ENCODE results near the gene ARHGAP26.
"Not testable (repeated sequence)": the region's sequence is repeated elsewhere in the genome, so short reads cannot be mapped to it uniquely, and the experiment has no call there.

The ARHGAP26 gene

DNA sequence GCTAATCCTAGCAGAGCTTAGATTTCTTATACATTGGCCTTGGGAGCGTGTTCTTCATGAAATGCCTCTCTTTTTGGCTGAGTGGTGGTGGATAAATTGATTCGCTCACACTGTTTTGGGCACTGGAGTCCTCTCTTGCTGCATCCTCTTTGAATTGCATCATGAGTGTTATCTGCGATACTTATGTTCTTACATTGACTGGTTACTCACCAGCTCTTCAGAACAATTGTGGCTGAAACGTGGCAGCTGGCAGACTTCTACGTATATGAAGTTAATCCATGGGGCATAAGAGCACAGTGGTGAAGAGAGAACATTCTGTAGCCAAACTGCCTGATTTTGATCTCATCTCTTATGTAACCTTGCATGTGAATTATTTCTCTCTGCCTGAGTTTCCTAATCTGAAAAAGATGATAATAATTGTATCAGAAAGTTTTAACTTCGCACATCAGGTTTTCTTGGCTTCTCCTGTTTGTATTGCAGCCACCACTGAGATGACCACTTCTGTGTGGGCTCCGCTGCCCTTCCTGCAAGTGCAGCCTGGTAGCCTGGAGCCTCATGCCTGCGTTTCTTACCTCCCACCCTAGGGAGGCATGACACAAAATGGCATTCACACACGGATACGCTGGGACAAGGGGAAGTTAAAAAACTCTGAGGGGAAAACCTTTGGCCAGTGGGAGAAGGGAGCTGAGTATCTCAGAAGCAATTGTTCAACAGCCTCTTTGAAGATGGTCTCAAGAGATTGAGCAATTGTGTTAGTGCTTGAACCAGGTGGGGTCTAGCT is 295.2 kb downstream of the ARHGAP26 start:
- no peak for FAIRE-seq
- no peak for DNase-seq (ENCODE audit: insufficient read length, low spot score)

DNA sequence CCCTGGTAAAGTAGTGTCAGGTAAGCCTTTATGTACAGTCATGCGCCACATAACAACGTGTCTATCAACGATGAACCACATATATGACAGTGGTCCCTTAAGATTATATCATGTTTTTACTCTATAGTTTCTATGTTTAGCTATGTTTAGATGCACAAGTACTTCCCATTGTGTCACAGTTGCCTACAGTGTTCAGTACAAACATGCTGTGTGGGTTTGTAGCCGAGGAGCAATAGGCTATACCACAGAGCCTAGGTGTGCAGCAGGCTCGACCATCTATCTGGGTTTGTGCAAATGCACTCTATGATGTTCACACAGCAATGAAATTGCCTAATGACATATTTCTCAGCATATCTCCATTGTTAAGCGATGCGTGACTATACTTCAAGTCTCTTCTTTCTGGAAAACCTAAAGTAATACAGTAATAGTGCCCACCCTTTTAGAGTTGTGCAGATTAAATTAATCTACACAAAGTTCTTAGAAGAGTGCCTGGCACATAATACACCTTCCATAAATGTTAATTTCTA is 295.9 kb downstream of the ARHGAP26 start:
- no peak for FAIRE-seq
- DNase-seq (ENCODE audit: insufficient read length, low spot score): no peak

DNA sequence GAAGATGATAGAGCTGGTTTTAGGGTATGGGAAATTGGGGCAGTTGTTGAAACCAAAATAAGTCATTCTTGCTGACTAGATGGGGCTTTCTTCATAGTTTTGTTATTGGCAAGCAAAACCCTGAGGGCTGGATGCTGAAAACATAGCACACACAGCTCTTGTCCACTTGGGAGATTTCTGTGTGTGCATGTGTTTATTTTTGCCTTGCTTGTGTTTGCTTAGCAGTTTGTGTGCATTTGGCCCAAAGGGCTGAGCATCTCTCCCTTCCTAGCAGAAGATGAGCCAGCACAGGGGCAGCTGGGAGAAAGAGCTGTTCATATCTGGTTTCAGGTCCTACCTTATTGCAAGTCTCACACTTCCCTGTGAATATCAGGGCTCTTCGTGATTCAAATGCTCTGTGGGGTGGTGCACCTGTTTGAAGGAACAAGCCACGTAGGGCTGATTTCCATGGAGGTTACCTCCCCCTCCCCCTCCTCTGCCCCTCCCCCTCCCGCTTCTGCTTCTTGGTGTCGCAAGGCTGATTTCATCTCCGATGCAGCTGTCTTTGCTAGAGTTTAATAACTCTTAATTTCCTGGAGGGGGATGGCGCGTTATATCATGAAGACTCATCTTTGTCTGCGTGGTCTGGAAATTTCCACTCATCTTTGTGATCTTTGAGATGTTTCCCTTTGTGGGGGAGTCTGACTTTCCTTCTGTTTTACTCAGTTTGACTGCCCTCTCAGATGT is 296.5 kb downstream of the ARHGAP26 start:
- FAIRE-seq (no peak), DNase-seq (ENCODE audit: insufficient read length, low spot score) (no peak)

DNA sequence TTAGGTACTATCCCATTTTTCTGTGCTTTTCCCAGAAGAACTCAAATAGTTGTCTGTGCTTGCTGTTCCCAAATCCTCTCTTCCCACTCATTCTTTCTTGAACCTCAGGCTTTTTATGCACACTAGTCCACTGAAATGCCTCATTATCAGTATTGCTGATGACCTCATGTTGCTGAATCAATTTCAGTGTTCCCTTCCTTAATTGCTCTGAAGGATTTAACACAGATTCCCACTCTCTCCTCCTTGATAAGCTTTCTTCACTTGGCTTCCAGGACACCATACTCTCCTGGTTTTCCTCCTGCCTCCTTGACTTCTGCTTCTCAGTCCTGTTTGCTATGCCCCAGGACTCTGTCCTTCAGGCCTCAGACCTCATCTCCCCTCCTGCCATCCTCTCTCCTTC is 298.5 kb downstream of the ARHGAP26 start:
- FAIRE-seq: no peak
- DNase-seq (ENCODE audit: insufficient read length, low spot score): no peak

DNA sequence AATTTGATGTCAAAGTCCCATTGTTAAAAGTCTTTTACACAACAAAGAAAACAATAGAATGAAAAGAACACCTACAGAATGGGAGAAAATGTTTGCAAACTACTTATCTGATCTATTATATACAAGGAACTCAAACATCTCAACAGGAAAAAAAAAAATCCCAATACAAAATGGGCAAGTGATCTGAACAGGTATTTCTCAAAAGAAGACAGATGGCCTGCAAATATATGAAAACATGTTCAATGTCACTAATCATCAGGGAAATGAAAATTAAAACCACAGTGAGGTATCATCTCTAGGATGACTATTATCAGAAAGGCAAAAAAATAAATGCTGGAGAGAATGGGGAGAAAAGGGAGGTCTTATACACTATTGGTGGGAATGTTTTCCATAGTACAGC is 301.8 kb downstream of the ARHGAP26 start:
- no peak for DNase-seq (ENCODE audit: insufficient read length, low spot score)
- no peak for FAIRE-seq

DNA sequence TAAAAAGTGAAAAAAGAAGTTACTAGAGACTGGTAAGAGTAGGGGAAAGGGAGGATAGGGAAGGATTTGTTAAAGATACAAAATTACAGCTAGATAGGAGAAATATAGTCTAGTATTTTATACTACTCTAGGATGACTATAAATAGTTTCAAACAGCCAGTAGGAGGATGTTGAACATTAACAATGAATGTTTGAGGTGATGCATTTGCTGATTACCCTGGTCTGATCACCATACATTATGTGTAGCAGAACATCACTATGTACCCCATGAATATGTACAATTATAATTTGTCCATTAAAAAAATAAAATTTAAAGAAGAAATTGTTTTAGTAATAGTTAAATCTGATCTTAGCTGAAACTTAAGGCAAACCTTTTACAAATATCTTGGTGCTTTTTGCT is 302.6 kb downstream of the ARHGAP26 start:
- FAIRE-seq (no peak), DNase-seq (ENCODE audit: insufficient read length, low spot score) (no peak)

DNA sequence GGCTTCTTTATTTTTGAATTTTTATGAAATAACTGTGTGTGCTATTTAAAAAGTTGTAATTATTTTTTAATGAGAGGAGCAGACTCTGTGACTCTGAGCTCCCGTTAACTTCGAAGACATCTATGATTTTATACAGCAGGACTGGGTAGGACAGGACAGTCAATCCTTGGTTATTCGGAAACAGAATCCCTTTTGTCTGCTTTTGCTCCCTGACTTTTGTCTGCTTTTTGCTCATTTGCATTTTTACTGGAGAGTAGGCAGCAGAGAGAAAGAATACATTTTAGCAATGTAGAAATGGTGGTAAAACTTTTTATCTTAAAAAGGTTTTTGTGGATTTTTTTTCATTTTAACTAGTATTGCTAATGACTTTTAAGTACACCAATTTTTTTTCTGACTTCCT is 303.6 kb downstream of the ARHGAP26 start:
- FAIRE-seq (no peak), DNase-seq (ENCODE audit: insufficient read length, low spot score) (no peak)

DNA sequence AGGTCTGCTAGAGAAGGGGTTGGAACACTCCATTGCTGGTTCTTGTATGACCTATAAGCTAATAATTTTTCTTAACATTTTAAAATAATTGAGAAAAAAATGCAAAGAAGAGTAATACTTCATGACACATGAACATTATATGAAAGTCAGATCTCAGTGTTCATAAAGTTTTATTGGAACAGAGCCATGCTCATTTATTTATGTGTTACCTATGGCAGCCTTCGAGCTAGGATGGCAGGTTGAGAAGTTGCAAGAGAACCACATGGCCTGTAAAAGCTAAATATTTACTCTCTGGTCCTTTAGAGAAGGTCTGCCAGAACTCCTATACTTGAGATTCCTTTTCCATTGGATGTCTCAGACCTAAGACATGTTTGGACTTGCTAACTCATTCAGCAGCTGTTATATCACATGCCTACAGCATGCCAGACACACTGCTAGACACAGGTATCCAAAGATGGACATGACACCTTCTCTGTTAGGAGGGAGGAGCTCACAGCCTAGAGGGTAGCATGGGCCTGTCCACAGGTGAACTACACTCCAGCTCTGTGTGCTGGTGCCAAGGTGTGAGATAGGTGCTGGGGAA is 304.3 kb downstream of the ARHGAP26 start:
- DNase-seq (ENCODE audit: insufficient read length, low spot score) (no peak), FAIRE-seq (peak; percentile 65)

DNA sequence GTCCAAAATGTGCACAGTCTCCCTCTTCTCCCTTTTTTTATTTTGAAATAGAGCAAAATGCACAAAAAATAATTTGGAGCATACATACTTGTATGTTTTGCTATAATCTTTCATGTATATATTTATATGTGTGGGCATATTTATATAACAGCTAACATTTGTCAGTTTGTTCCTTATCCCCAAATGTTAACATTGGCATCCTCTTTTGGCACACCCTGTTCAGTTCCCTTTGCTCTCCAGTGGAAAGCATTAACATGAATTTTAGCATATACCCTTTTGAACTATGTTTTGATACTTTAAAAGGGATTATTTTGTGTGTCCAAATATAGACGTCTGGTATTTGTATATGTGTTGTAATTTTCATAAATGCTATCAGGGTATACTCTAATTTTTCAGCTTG is 306.2 kb downstream of the ARHGAP26 start:
- DNase-seq (ENCODE audit: insufficient read length, low spot score) (no peak), FAIRE-seq (no peak)

DNA sequence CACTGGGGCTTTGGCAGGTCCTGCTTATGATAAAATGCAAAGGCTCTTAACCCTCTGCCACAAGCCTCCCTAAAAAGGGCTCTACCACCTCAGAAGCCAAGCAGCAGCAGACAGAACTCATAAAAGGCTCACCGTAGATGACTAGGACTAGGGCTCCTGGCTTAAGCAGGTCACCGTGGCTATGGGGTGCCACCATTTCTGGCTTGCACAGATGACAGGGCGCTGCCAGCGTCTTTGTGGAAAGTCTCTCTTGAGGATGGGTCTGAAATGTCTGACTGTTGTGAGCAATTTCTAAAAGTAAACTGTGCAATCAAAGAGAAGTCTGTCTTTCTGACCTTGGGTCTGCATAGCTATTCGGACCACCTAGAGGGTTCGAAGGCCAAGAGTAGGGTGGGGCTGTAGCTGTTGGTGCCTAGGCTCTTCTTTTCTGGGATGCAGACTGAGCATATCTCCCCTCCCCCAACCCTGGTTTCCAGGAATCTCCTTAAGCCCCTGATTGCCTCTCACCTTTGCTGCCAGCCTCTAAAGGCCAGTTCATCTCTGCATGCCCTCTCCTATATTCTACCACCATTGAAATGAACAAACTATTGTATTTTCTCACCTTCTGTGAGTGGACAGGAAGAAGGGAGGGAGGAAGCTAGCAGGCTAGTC is 307.4 kb downstream of the ARHGAP26 start:
- DNase-seq (ENCODE audit: insufficient read length, low spot score) (no peak), FAIRE-seq (no peak)

DNA sequence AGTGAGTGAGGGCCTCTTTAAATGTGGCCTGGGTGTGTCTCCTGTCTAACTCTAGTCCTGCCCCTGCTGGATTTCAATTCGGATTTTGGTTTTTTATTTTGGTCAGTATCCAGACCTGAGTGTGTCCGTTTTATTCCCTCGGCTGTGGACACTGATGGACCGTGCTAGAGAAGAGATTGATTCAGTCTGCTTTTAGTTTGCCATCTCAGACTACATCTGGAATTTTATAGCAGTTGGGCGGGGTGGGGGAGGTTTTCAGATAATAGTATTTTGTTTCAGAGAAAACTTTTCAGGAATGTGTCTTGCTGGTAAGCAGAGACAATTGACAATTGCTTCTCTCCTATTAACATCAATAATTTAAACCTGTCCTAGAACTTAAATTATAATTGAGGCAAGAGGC is 308.1 kb downstream of the ARHGAP26 start:
- no peak for DNase-seq (ENCODE audit: insufficient read length, low spot score)
- FAIRE-seq: no peak

DNA sequence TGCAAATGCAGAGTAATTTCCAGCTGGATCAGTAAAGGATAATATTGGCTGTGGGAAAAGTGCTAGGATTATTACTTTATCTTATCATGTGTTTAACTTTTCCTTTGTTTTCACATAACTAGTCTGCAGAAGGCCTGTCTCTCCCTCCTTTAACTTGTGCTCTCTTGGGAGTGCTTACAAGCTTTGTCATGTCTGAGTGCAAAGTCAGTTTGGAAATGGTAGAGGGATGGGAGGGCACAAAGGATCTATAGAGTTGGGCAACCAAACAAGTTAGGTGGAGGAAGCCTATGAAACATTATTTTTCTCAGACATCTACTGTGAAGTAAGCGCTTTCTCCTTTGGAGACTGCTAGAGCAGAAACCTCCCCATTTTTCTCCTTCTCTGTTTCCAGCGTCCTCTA is 308.8 kb downstream of the ARHGAP26 start:
- FAIRE-seq (no peak), DNase-seq (ENCODE audit: insufficient read length, low spot score) (no peak)

DNA sequence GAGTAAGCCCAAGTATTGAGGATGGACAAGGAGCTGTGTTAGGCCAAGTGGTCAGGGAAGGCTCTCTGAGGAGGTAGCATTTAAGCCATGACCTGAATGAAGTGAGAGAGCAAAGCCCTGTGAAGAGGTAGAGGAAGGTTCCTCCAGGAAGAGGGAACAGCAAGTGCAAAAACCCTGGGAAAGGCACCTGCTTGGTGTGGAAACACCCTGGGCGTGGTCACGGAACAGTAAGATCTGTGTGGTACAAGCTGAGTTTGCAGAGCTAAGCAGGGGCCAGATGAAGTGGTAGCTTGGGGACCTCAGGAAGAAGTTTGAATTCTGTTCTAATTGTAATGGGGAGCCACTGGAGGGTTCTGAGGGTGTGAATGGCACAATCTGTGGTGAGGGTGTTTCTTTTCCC is 310.2 kb downstream of the ARHGAP26 start:
- FAIRE-seq (no peak), DNase-seq (ENCODE audit: insufficient read length, low spot score) (no peak)

DNA sequence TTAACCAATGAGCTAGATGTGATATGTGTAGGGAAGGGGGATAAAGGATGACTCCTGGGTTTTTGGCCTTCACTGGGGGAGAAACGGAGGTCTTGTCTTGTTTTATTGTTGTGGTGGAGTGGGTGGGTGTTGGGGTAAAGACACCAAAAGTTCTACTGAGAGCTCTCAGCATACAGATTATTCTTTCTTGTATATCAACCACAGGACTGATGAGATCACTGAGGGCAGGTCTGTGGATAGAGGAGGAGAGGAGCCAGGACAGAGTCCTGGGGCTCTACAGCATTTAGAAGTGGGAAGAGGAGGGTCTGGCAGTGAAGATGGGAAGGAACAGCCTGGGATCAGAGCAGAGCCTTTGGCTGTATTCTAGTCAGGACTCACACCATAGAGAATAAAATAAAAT is 310.8 kb downstream of the ARHGAP26 start:
- FAIRE-seq (no peak), DNase-seq (ENCODE audit: insufficient read length, low spot score) (no peak)

DNA sequence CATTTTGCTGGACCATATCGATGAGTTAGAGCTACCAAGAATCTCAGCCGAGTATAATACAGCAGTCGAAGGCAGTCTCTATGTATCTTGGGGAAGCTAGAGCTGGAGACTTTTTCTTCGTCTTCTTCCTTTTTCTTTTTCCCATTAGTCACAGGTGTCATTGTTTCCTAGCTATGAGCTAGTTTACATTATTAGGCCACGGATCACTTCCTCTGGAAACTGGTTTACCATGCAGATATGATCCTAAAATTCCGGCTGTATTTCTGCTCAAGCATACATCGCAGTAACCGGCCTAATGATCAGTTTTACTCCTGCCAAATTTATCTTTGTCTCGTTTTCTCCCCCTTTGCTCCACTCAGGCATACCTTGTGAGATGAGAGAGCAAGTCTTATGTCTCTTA is 312.8 kb downstream of the ARHGAP26 start:
- DNase-seq (ENCODE audit: insufficient read length, low spot score) (no peak), FAIRE-seq (no peak)

DNA sequence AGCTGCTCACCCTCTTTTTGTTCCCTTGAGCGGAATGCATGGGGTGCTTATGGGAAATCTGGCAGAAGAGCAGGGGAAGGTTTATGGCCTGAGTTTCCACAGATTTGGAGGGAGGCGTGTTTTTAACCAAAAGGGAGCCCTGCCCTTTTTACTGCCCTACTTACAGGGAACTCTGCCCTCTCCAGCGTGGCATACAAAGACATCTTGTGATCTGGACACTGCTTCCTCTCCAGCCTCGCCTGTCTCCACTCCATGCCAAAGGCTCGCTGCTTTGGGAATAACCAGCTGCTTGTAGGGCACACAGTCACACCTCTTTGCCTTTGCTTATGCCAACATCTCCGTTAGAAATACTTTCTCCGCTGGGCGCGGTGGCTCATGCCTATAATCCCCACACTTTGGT is 314.2 kb downstream of the ARHGAP26 start:
- no peak for DNase-seq (ENCODE audit: insufficient read length, low spot score)
- FAIRE-seq: no peak

DNA sequence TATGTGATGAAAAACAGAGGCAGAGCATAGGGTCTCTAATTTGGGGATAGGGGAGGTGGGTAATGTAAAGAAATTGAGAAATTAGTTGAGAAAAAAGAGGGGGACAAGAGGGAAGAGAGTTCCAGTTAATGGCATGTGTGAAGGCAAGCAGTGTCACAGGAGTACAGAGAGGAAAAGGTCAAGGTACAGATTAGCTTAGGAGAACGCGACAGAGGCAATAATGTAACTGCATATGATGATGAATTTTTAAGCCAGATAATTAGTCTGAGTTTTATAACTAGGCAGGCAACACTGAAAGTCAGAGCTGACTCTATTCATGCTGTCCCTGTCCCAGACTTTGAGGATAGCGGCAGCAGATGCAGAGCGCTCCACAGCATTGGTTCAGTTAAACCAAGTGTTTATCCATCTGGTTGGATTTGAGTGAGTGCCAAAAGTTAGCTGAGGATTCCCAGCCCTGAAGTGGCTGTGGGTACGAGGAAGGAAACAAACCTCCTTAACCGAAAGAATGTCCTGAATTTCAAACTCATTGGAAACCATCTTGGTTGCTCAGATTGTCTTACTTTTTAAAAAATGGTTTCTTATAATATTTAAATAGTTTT is 315.2 kb downstream of the ARHGAP26 start:
- no peak for DNase-seq (ENCODE audit: insufficient read length, low spot score)
- no peak for FAIRE-seq

DNA sequence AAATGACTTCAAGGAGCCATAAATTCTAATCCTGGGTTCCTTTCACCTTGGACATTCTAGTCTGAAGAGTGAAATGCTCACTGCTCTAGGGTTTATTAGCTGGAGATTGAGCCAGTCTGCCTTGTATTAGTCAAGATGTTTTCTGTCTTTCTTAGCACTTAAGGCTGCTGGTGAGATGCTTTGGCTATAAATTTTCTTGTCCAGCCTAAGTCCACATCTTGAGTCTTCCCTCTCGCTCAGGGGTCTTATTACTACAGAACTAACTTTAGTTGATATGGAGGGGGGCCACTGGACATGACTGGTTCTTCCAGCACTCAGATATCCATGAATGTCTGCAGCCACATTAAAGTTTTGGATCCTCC is 316.4 kb downstream of the ARHGAP26 start:
- DNase-seq (ENCODE audit: insufficient read length, low spot score): no peak

DNA sequence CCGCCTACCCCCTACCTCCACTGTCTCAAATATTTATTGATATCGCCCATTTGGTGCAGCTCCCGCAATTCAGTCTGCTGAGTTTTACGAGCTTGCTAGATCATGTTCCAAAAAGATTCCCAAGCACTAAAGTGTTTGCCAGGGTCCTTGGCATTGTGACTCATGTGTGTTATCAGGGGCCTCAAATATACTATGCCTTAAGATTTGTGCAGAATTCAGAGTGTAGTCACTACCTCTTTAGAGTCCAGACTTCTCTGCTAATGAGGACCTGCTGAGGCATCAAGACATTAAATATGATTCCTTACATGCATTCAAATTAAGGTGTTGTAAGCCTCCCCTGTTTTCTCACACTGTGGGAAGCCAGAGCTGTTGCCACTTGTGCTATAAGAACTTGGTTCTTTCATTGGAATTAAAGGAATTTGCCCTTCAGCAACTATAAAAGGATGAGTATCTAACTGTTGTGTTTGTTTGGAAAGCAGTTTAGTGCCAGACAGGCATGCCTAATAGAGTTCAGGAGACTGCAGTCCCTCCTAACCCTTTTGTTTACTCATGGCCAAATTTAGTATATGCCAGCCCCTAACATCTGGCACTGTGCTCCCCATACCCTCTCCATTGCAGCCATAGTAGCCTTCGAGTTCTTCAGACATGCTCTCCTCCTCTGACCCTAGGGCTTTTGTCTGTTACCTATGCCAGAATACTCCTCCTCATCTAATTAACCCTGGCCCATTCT is 316.9 kb downstream of the ARHGAP26 start:
- FAIRE-seq (peak; percentile 72), DNase-seq (ENCODE audit: insufficient read length, low spot score) (peak; percentile 75)

More for the DNA sequence above, 316.4 kb downstream of the ARHGAP26 start:
- no peak for FAIRE-seq

DNA sequence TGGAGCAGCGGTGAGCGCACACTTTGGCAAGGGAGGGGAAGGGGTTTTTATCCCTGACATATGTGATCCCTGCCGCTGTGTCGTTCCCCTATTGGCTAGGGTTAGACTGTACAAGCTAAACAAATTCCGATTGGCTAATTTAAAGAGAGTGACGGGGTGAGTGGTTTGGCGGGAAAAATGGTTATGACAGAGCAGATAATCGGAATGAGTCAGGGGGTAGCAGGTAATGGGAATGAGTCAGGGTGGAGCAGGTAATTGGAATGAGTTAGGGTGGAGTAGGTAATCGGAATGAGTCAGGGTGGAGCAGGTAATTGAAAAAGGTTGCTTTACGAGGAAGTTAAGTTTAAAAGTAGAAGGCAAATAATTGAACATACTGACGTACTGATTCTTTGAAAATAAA is 318.5 kb downstream of the ARHGAP26 start:
- DNase-seq (ENCODE audit: insufficient read length, low spot score); FAIRE-seq: not testable (repeated sequence)

All from HTR-8/SVneo (cell line).